GM13976 (cell line): ENCODE data around the gene FXYD1.

ENCODE experiments used
- DNase-seq: peaks from one replicate; pipeline ENCODE4 v3.0.0; 2012; ENCODE audit warnings: low spot score
- CTCF ChIP-seq: IDR thresholded peaks from 2 replicates; pipeline ENCODE4 v1.5.1; 2012; ENCODE audit warnings: borderline replicate concordance, mild to moderate bottlenecking; ENCODE audit not compliant: insufficient read depth; ENCODE audit errors: extremely low read depth, missing control alignments, control extremely low read depth
- in situ Hi-C: fragments of 300-500 bp; cut with MboI; formaldehyde crosslinking; loops from one replicate; pipeline ENCODE4 v1.12.0; 2022; ENCODE audit warnings: low sequenced_read_pairs, mixed read lengths, inconsistent platforms; ENCODE audit not compliant: unreplicated experiment

Gene FXYD1

GRCh38 chr19:35108730-35109129 is 29.9 kb upstream of the FXYD1 start:
- in situ Hi-C loops: no loop called here
- no peak for DNase-seq
- TF ChIP-seq CTCF: no peak

GRCh38 chr19:35109395-35110112 is 29.1 kb upstream of the FXYD1 start:
- no peak for DNase-seq
- TF ChIP-seq CTCF: no peak
- in situ Hi-C loops: no loop called here

- DNase-seq: no peak
- in situ Hi-C loops: no loop called here
- TF ChIP-seq CTCF: no peak
Observed at GRCh38 chr19:35110974-35111373, 27.6 kb upstream of the FXYD1 start.

- DNase-seq: no peak
- in situ Hi-C loops: no loop called here
- TF ChIP-seq CTCF: no peak
Observed at GRCh38 chr19:35112995-35113688, 25.5 kb upstream of the FXYD1 start.

- in situ Hi-C loops: no loop called here
- DNase-seq: peak; percentile 89
- peak; percentile 81 for TF ChIP-seq CTCF
Observed at GRCh38 chr19:35114353-35115176, 24.1 kb upstream of the FXYD1 start.

- in situ Hi-C loops: no loop called here
- TF ChIP-seq CTCF: no peak
- DNase-seq: no peak
Observed at GRCh38 chr19:35115177-35115951, 23.3 kb upstream of the FXYD1 start, which contains the start of gene FXYD3. TSS of gene FXYD3 (plus strand) at chr19:35115823. CDS start at chr19:35119377, 3,554 bp downstream.
